ENCODE measurements around the gene CADM1. TPM values are rescaled to one million over a fixed set of nuclear protein-coding genes. Genes with fewer than 3 reads are reported as not detected.
A peak's percentile ranks its signal among the peaks of the same experiment; 100 is the strongest.

CADM1 gene
- total and polyA plus RNA-seq, 11 donors, result 11.4 to 80.2 (median 40.6) TPM

- ATAC-seq, result peak in 1 of 4 donors; percentile 38
- intact Hi-C loops (cut with DNase I), result no loop called here
These were observed 283.3 kb downstream of the CADM1 start for GRCh38 chr11:115220911-115221310.

GRCh38 chr11:115220423-115220822 lies 283.8 kb downstream of the CADM1 start:
- H3K27ac ChIP-seq, result peak overlapping the region in 4 of 12 donors; percentile 20 to 56 (median 44)
- intact Hi-C loops (cut with DNase I), result no loop called here

More at GRCh38 chr11:115220911-115221310, 283.3 kb downstream of the CADM1 start:
- H3K27ac ChIP-seq, result peak overlapping the region in 4 of 12 donors; percentile 20 to 56 (median 44)
- TF ChIP-seq CTCF (IDR thresholded peaks at IDR 0.05), result no peak
- TF ChIP-seq POLR2A (IDR thresholded peaks at IDR 0.05), result no peak
- WGBS, 4 donors, result 57 to 69% (median 66%) methylated on average over 4 of the region's 4 CpGs
- peaks cover 0 to 20% (median 4%) of the 10 kb centered on the region in 12 donors for H3K4me1 ChIP-seq
- peaks cover 0 to 4% (median 0%) of the 10 kb centered on the region in 12 donors for H3K9me3 ChIP-seq
- DNase-seq, result no peak
- H3K36me3 ChIP-seq, result peaks cover 0 to 13% (median 0%) of the 10 kb centered on the region in 9 donors
- no peak overlapping the region for H3K4me3 ChIP-seq
- no peaks in the 10 kb centered on the region for H3K27me3 ChIP-seq

GRCh38 chr11:115219376-115219775 lies 284.8 kb downstream of the CADM1 start:
- Histone ChIP-seq H3K27ac (peak overlapping the region in 4 of 12 donors; percentile 12 to 56 (median 29)), H3K4me1 (peaks cover 0 to 20% (median 4%) of the 10 kb centered on the region in 12 donors), H3K4me3 (no peak overlapping the region), H3K27me3 (no peaks in the 10 kb centered on the region), H3K36me3 (peaks cover 0 to 16% (median 0%) of the 10 kb centered on the region in 9 donors), H3K9me3 (peaks cover 0 to 4% (median 0%) of the 10 kb centered on the region in 12 donors)
- no peak for DNase-seq
- ATAC-seq, result peak; percentile 25 to 62 (median 50)
- intact Hi-C loops (cut with DNase I), result no loop called here
- no peak for TF ChIP-seq CTCF (IDR thresholded peaks at IDR 0.05)
- TF ChIP-seq POLR2A (IDR thresholded peaks at IDR 0.05), result no peak
- 21 to 34% (median 27%) methylated on average over 3 of the region's 3 CpGs for WGBS, 4 donors

More at GRCh38 chr11:115220423-115220822, 283.8 kb downstream of the CADM1 start:
- peaks cover 0 to 20% (median 4%) of the 10 kb centered on the region in 12 donors for H3K4me1 ChIP-seq
- H3K27me3 ChIP-seq, result no peaks in the 10 kb centered on the region
- H3K4me3 ChIP-seq, result no peak overlapping the region
- DNase-seq (no peak), ATAC-seq (peak in 2 of 4 donors; percentile 24 to 27)
- peaks cover 0 to 4% (median 0%) of the 10 kb centered on the region in 12 donors for H3K9me3 ChIP-seq
- 45 to 67% (median 52%) methylated on average over 6 of the region's 6 CpGs for WGBS, 4 donors
- TF ChIP-seq CTCF (IDR thresholded peaks at IDR 0.05) (no peak), POLR2A (IDR thresholded peaks at IDR 0.05) (no peak)
- peaks cover 0 to 13% (median 0%) of the 10 kb centered on the region in 9 donors for H3K36me3 ChIP-seq

GRCh38 chr11:115217726-115218311 lies 286.4 kb downstream of the CADM1 start:
- DNase-seq (no peak), ATAC-seq (no peak)
- no peak for TF ChIP-seq CTCF (IDR thresholded peaks at IDR 0.05)
- no peak for TF ChIP-seq POLR2A (IDR thresholded peaks at IDR 0.05)
- Histone ChIP-seq H3K4me3 (no peak overlapping the region), H3K27ac (no peak overlapping the region), H3K4me1 (peaks cover 0 to 20% (median 4%) of the 10 kb centered on the region in 12 donors), H3K36me3 (peaks cover 0 to 20% (median 0%) of the 10 kb centered on the region in 9 donors), H3K9me3 (peaks cover 0 to 4% (median 0%) of the 10 kb centered on the region in 12 donors), H3K27me3 (no peaks in the 10 kb centered on the region)
- 67 to 76% (median 69%) methylated on average over 8 of the region's 8 CpGs for WGBS, 4 donors
- intact Hi-C loops (cut with DNase I), result no loop called here

Measured in heart left ventricle (tissue), 16 donors.